HG02943 (cell line): Measurements from ENCODE around the gene ZBTB44.
A peak's percentile ranks its signal among the peaks of the same experiment; 100 is the strongest.
"Not testable (repeated sequence)": the region's sequence is repeated elsewhere in the genome, so short reads cannot be mapped to it uniquely, and the experiment has no call there.

Experiments
- ATAC-seq: cut with Tn5 transposase; IDR thresholded peaks from one replicate; pipeline ENCODE4 v1.9.1; 2021; ENCODE audit warnings: mild to moderate bottlenecking, low read depth, moderate library complexity; ENCODE audit not compliant: unreplicated experiment

Gene ZBTB44

GRCh38 chr11:130314750-130315285 is at the start of gene ZBTB44:
Gene ZBTB44, minus strand, starts transcription at chr11:130314917. Its CDS starts 53,044 bp downstream, at chr11:130261873.
- ATAC-seq = peak; percentile 57

- ATAC-seq = no peak
Observed at GRCh38 chr11:130359419-130359818, 44.7 kb upstream of the ZBTB44 start.

GRCh38 chr11:130358398-130358797 is 43.7 kb upstream of the ZBTB44 start:
- no peak for ATAC-seq

GRCh38 chr11:130347261-130347660 is 32.5 kb upstream of the ZBTB44 start:
- no peak for ATAC-seq

GRCh38 chr11:130344841-130345240 is 30.1 kb upstream of the ZBTB44 start:
- ATAC-seq = no peak

- ATAC-seq = no peak
Observed at GRCh38 chr11:130340671-130341319, 26.1 kb upstream of the ZBTB44 start.

- no peak for ATAC-seq
Observed at GRCh38 chr11:130338667-130339066, 23.9 kb upstream of the ZBTB44 start.

GRCh38 chr11:130337281-130338089 is 22.8 kb upstream of the ZBTB44 start:
- ATAC-seq = no peak

- ATAC-seq = not testable (repeated sequence)
Observed at GRCh38 chr11:130331397-130331796, 16.7 kb upstream of the ZBTB44 start.

GRCh38 chr11:130330101-130330684 is 15.5 kb upstream of the ZBTB44 start:
- ATAC-seq = no peak

- ATAC-seq = no peak
Observed at GRCh38 chr11:130328420-130328819, 13.7 kb upstream of the ZBTB44 start.

GRCh38 chr11:130327716-130328115 is 13.0 kb upstream of the ZBTB44 start:
- no peak for ATAC-seq

GRCh38 chr11:130325691-130326090 is 11.0 kb upstream of the ZBTB44 start:
- ATAC-seq = no peak

GRCh38 chr11:130323452-130324450 is 9.0 kb upstream of the ZBTB44 start:
- ATAC-seq = no peak

- no peak for ATAC-seq
Observed at GRCh38 chr11:130322126-130322525, 7.4 kb upstream of the ZBTB44 start.

- ATAC-seq = no peak
Observed at GRCh38 chr11:130318031-130318673, 3.4 kb upstream of the ZBTB44 start.

GRCh38 chr11:130315354-130315970 is 745 bp upstream of the ZBTB44 start:
- peak; percentile 33 for ATAC-seq

GRCh38 chr11:130314184-130314749 is 450 bp downstream of the ZBTB44 start:
- peak; percentile 41 for ATAC-seq
